ENCODE data around the gene ZKSCAN5. TPM values are rescaled to one million over a fixed set of nuclear protein-coding genes. Genes with fewer than 3 reads are reported as not detected.

ZKSCAN5 gene
- total RNA-seq (2021; ENCODE audit: unreplicated experiment) (10.2 TPM), Bru-seq, nascent RNA (percentile 61 among the genes with signal in this experiment), BruChase-seq, experiment 1, labeled RNA remaining after a 6-hour chase (percentile 61 among the genes with signal in this experiment), BruChase-seq, experiment 2, labeled RNA remaining after a 2-hour chase (percentile 72 among the genes with signal in this experiment)
- polyA plus RNA-seq (2012) = 6.0 and 7.0 TPM in 2 replicates
- long read RNA-seq, full-length matches to known transcripts = 5 of 21 reads
- long read RNA-seq, partial matches to known transcripts = 5 of 21 reads
- long read RNA-seq, other reads (novel, unspliced or antisense) = 11 of 21 reads

DNA sequence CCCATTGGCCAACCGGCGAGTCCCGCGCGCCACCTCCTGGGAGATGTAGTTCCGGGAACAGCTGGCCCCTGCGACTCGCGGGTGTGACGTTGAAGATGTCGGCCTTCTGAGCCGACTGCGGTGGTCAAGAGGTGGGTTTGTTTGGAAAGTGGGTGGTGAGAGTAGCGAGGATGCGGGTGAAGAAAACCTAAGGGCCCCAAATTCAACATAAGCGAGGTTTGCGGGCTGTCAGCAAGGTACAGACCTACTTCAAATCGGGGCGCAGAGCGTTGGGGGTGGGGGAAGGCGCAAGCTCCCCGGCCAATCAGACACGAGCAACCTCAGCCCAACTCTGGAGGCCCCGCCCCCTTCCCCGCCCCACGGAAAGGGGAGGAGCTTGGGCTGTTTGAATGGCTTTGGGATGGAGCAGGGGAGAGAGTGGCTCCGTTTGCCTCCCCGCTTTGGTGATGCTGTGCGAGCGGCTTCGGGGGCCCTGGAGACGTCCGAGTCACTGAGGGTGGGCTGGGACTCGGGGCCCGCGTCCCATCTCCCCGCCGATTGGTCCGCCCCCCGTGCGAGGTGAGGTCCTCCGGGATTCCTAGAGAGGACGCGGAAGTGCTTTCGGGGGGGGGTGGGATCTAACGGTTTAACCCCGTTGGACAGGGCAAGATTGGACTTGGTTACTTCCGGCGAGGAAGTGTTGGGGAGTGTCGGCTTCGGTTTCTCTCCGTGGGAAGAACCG, at the start of gene ZKSCAN5:
Gene ZKSCAN5, plus strand, starts transcription at position 60 of the 721 bp plus-strand sequence. CDS start 1,383 bp downstream, outside the sequence.
- intact Hi-C loops (cut with micrococcal nuclease) = loop anchor here (2.0 to 5.0 kb wide), 2 partner anchors 48 to 113 kb away; partner anchors contain the start of genes FAM200A and ZSCAN25
- H3K9ac ChIP-seq (ENCODE audit: low read length) = peak within 1 kb of the TSS; percentile 68
- peaks cover 30% of the 10 kb centered on the region for H3K79me2 ChIP-seq (ENCODE audit: insufficient read depth, low read length)
- DNase-seq (ENCODE audit: low read depth, low spot score) (peak; percentile 94), ATAC-seq (peak; percentile 81)
- BruUV-seq (replicated peaks) = no TSS peak
- H3K4me2 ChIP-seq (ENCODE audit: low read length) = peak within 1 kb of the TSS; percentile 92
- CTCF ChIA-PET = interaction anchor here (1.0 kb wide), 1 partner anchor 21 kb away, joined by 5 read pairs; no protein-coding TSS in a partner anchor
- no peak within 1 kb of the TSS for H2AFZ ChIP-seq (ENCODE audit: low read depth, low read length, poor library complexity, severe bottlenecking)
- H3K27me3 ChIP-seq (ENCODE audit: insufficient read depth, low read length) = no peaks in the 10 kb centered on the region
- RAD21 ChIA-PET (ENCODE audit: low non-redundant PET in 1 of 2, low total read pairs in 2 of 2, uncharacterized antibody in 2 of 2, unreplicated experiment in 2 of 2) = no interaction called here
- H3K36me3 ChIP-seq (ENCODE audit: control insufficient read depth in 1 of 2, insufficient read depth in 2 of 2, low read length in 2 of 2) = no peaks in the 10 kb centered on the region; a peak in 1 of 4 replicates
- H3K4me1 ChIP-seq (ENCODE audit: control insufficient read depth in 1 of 2, insufficient read depth in 2 of 2, low read length in 2 of 2) = peaks cover 11 to 23% of the 10 kb centered on the region in 2 experiments; a peak in 3 of 4 replicates
- peak within 1 kb of the TSS; percentile 82 for H3K27ac ChIP-seq (ENCODE audit: low read depth, low read length)
- H3K9me3 ChIP-seq (ENCODE audit: control insufficient read depth in 1 of 2, insufficient read depth in 1 of 2, low read depth in 1 of 2, low read length in 2 of 2) = no peaks in the 10 kb centered on the region
- TF ChIP-seq YY1 (IDR thresholded peaks at IDR 0.05; ENCODE audit: extremely low read depth, insufficient replicate concordance, low read depth, low read length) = peak; percentile 51
- no peak for TF ChIP-seq EZH2 (IDR thresholded peaks at IDR 0.05)
- peak; percentile 96 for TF ChIP-seq POLR2AphosphoS5 (IDR thresholded peaks at IDR 0.05; ENCODE audit: low read depth, low read length)
- TF ChIP-seq, protein P1, sequence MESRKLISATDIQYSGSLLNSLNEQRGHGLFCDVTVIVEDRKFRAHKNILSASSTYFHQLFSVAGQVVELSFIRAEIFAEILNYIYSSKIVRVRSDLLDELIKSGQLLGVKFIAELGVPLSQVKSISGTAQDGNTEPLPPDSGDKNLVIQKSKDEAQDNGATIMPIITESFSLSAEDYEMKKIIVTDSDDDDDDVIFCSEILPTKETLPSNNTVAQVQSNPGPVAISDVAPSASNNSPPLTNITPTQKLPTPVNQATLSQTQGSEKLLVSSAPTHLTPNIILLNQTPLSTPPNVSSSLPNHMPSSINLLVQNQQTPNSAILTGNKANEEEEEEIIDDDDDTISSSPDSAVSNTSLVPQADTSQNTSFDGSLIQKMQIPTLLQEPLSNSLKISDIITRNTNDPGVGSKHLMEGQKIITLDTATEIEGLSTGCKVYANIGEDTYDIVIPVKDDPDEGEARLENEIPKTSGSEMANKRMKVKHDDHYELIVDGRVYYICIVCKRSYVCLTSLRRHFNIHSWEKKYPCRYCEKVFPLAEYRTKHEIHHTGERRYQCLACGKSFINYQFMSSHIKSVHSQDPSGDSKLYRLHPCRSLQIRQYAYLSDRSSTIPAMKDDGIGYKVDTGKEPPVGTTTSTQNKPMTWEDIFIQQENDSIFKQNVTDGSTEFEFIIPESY (IDR thresholded peaks at IDR 0.05; ENCODE audit: extremely low read depth, insufficient replicate concordance, low read length) = peak; percentile 89
- TF ChIP-seq POLR2A (IDR thresholded peaks at IDR 0.05; ENCODE audit: borderline replicate concordance, extremely low read depth, insufficient read depth, insufficient read length) = peak; percentile 76
- TF ChIP-seq, protein P2, sequence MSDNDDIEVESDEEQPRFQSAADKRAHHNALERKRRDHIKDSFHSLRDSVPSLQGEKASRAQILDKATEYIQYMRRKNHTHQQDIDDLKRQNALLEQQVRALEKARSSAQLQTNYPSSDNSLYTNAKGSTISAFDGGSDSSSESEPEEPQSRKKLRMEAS (IDR thresholded peaks at IDR 0.05) = no peak
- peak within 1 kb of the TSS; percentile 87 to 95 for H3K4me3 ChIP-seq (replicated peaks in 1 of 2; ENCODE audit: low read depth in 1 of 2, low read length in 2 of 2)
- POLR2A ChIA-PET = interaction anchor here (0.7 to 1.7 kb wide), 9 partner anchors 16 to 111 kb away, joined by 3 to 8 read pairs (median 5); partner anchors contain the start of genes BUD31, FAM200A, PDAP1 and ZNF655
- no peaks in the 10 kb centered on the region for H4K20me1 ChIP-seq (ENCODE audit: insufficient read depth)
- no peaks in the 10 kb centered on the region for H3K9me2 ChIP-seq (ENCODE audit: insufficient read depth)

Data from HCT116 (cell line).